Thyroid gland (tissue), 4 donors: Measurements from ENCODE around the gene RIC8A.

Source experiments
- POLR2A ChIP-seq, 2 donors: fragments of 450-650 bp; IDR thresholded peaks; one replicate each; pipeline ENCODE4 v1.6.1; 2017; ENCODE audit warnings: antibody characterized with exemption in 2 of 2, mild to moderate bottlenecking in 2 of 2, moderate library complexity in 1 of 2
- TF ChIP-seq, protein P1 (sequence below), 6 experiments: fragments of 200-600 bp in 3 of 6; fragments of 450-650 bp in 3 of 6; sonication (generic) in 3 of 6; IDR thresholded peaks; one replicate each; pipeline ENCODE4 v1.5.1; 2016 to 2019; ENCODE audit warnings: antibody characterized with exemption in 6 of 6, mild to moderate bottlenecking in 2 of 6, inconsistent platforms in 1 of 6, moderate library complexity in 1 of 6

DNA sequence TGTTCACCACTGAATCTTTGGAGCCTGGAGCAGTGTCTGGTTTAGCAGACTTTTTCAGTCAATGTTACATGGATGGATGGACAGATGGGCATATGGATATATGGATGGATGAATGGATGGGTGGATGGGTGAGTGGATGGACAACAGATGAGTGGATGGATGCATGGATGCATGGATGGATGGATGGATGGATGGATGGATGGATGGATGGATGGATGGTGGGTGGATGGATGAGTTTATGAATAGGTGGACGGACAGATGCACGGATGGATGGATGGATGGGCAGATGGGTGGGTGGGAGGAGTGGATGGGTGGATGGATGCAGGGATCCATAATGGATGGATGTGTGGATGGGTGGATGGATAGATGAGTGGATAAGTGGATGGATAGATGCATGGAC lies 48.3 kb downstream of the RIC8A start:
- TF ChIP-seq, protein P1, sequence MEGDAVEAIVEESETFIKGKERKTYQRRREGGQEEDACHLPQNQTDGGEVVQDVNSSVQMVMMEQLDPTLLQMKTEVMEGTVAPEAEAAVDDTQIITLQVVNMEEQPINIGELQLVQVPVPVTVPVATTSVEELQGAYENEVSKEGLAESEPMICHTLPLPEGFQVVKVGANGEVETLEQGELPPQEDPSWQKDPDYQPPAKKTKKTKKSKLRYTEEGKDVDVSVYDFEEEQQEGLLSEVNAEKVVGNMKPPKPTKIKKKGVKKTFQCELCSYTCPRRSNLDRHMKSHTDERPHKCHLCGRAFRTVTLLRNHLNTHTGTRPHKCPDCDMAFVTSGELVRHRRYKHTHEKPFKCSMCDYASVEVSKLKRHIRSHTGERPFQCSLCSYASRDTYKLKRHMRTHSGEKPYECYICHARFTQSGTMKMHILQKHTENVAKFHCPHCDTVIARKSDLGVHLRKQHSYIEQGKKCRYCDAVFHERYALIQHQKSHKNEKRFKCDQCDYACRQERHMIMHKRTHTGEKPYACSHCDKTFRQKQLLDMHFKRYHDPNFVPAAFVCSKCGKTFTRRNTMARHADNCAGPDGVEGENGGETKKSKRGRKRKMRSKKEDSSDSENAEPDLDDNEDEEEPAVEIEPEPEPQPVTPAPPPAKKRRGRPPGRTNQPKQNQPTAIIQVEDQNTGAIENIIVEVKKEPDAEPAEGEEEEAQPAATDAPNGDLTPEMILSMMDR (IDR thresholded peaks at IDR 0.05) = no peak
- TF ChIP-seq POLR2A (IDR thresholded peaks at IDR 0.05) = no peak
